H1 (cell line): Measurements from ENCODE around the gene GLRX5. TPM values are rescaled to one million over a fixed set of nuclear protein-coding genes. Genes with fewer than 3 reads are reported as not detected.

Experiments
- CTCF ChIA-PET: fragments of 300-600 bp; sonication (Branson Sonifier 250); formaldehyde crosslinking; loops from one replicate; lab custom pipeline; 2021; ENCODE audit not compliant: partially characterized antibody; lab: Charles Lee
- POLR2A ChIA-PET: fragments of 300-600 bp; sonication (Branson Sonifier 250); formaldehyde crosslinking; loops from one replicate; lab custom pipeline; 2021; ENCODE audit warnings: inconsistent platforms; ENCODE audit not compliant: partially characterized antibody; lab: Charles Lee
- DNase-seq, 2 experiments: peaks; one replicate each; pipeline versions ENCODE4 v3.0.0 to v3.0.0-alpha.2; 2010 to 2022; ENCODE audit warnings: low spot score in 2 of 2, low read depth in 1 of 2, mixed read lengths in 1 of 2
- FAIRE-seq: peaks from 2 replicates; lab custom pipeline; 2011; peaks lifted over from hg19 to GRCh38; lab: Jason Lieb, UNC
- H2AFZ ChIP-seq: 2 replicates; pipeline ENCODE4 v1.8.1; 2012; ENCODE audit warnings: low read length, inconsistent platforms
- H2AK5ac ChIP-seq: 2 replicates; pipeline ENCODE4 v1.6.1; 2013; ENCODE audit warnings: low read depth, low read length
- H2BK120ac ChIP-seq: replicated peaks from 2 replicates; pipeline ENCODE3; 2013; ENCODE audit warnings: low read depth, low read length, inconsistent platforms
- H2BK12ac ChIP-seq: 2 replicates; pipeline ENCODE4 v1.6.1; 2013; ENCODE audit warnings: low read depth, low read length
- H2BK15ac ChIP-seq: 2 replicates; pipeline ENCODE4 v1.6.1; 2013; ENCODE audit warnings: low read length
- H2BK20ac ChIP-seq: 2 replicates; pipeline ENCODE4 v1.6.1; 2013; ENCODE audit warnings: low read length
- H2BK5ac ChIP-seq: 2 replicates; pipeline ENCODE4 v1.6.1; 2013; ENCODE audit warnings: low read depth, low read length
- H3K14ac ChIP-seq: 2 replicates; pipeline ENCODE4 v1.6.1; 2013; ENCODE audit warnings: inconsistent platforms; ENCODE audit not compliant: insufficient read length
- H3K18ac ChIP-seq: 2 replicates; pipeline ENCODE4 v1.6.1; 2013; ENCODE audit warnings: low read length; ENCODE audit errors: extremely low read depth
- H3K23ac ChIP-seq: 2 replicates; pipeline ENCODE4 v1.6.1; 2013; ENCODE audit warnings: inconsistent platforms; ENCODE audit not compliant: insufficient read length
- H3K23me2 ChIP-seq: 2 replicates; pipeline ENCODE4 v1.6.1; 2013; ENCODE audit warnings: low read depth, low read length
- H3K27ac ChIP-seq: 2 replicates; pipeline ENCODE4 v1.6.1; 2011; ENCODE audit warnings: low read depth, low read length, inconsistent platforms
- H3K27me3 ChIP-seq, 4 experiments: replicated peaks in 1 of 4; 1 replicate in 1 of 4; 2 replicates in 3 of 4; pipeline versions ENCODE4 v1.6.1 to v1.8.1; 2011 to 2013; ENCODE audit warnings: low read length in 3 of 4, mild to moderate bottlenecking in 3 of 4, inconsistent platforms in 2 of 4, mixed read lengths in 2 of 4, moderate library complexity in 1 of 4; ENCODE audit not compliant: control insufficient read depth in 3 of 4, insufficient read depth in 3 of 4; ENCODE audit errors: extremely low read depth in 1 of 4
- H3K36me3 ChIP-seq, 4 experiments: 2 replicates each; pipeline versions ENCODE4 v1.6.1 to v1.8.1; 2011 to 2013; ENCODE audit warnings: mild to moderate bottlenecking in 4 of 4, low read length in 3 of 4, moderate library complexity in 2 of 4, control low read depth in 1 of 4, inconsistent platforms in 1 of 4; ENCODE audit not compliant: insufficient read depth in 4 of 4, control insufficient read depth in 2 of 4
- H3K4ac ChIP-seq: replicated peaks from 2 replicates; pipeline ENCODE3; 2013; ENCODE audit warnings: low read length, low read depth, mixed read lengths, inconsistent platforms; ENCODE audit not compliant: insufficient read length
- H3K4me1 ChIP-seq, 4 experiments: replicated peaks in 1 of 4; 1 replicate in 1 of 4; 2 replicates in 3 of 4; pipeline versions ENCODE4 v1.6.1 to v1.8.1; 2011 to 2013; ENCODE audit warnings: low read length in 3 of 4, inconsistent platforms in 2 of 4, mixed read lengths in 1 of 4; ENCODE audit not compliant: insufficient read depth in 4 of 4, control insufficient read depth in 3 of 4
- H3K4me2 ChIP-seq, 2 experiments: 2 replicates each; pipeline versions ENCODE4 v1.6.1 to v1.8.1; 2011 to 2013; ENCODE audit warnings: low read depth in 2 of 2, low read length in 2 of 2, control low read depth in 1 of 2, inconsistent platforms in 1 of 2, mild to moderate bottlenecking in 1 of 2; ENCODE audit not compliant: insufficient read depth in 1 of 2
- H3K4me3 ChIP-seq, 4 experiments: fragments of 200-600, 300-600 bp in 1 of 4; sonication (generic), shearing (Covaris generic), sonication (Bioruptor Twin) in 1 of 4; 2 replicates each; pipeline versions ENCODE4 v1.5.1 to v1.8.1; 2011 to 2016; ENCODE audit warnings: low read length in 4 of 4, low read depth in 3 of 4, control low read depth in 2 of 4, inconsistent platforms in 2 of 4, mild to moderate bottlenecking in 2 of 4, mixed read lengths in 1 of 4, moderate library complexity in 1 of 4; ENCODE audit not compliant: insufficient read depth in 2 of 4; ENCODE audit errors: extremely low read depth in 1 of 4
- H3K56ac ChIP-seq: replicated peaks from 2 replicates; pipeline ENCODE3; 2013; ENCODE audit warnings: low read depth, mild to moderate bottlenecking, mixed read lengths, low read length, inconsistent platforms; ENCODE audit not compliant: insufficient read length
- H3K79me1 ChIP-seq: 2 replicates; pipeline ENCODE4 v1.6.1; 2013; ENCODE audit warnings: low read depth, low read length, control low read depth
- H3K79me2 ChIP-seq, 2 experiments: 2 replicates each; pipeline versions ENCODE4 v1.6.1 to v1.8.1; 2012 to 2013; ENCODE audit warnings: low read length in 2 of 2, mild to moderate bottlenecking in 2 of 2, inconsistent platforms in 1 of 2; ENCODE audit not compliant: insufficient read depth in 2 of 2, control insufficient read depth in 1 of 2
- H3K9ac ChIP-seq, 4 experiments: replicated peaks in 1 of 4; 1 replicate in 1 of 4; 2 replicates in 3 of 4; pipeline versions ENCODE4 v1.6.1 to v1.8.1; 2011 to 2013; ENCODE audit warnings: low read depth in 3 of 4, low read length in 3 of 4, control low read depth in 2 of 4, mild to moderate bottlenecking in 2 of 4, moderate library complexity in 2 of 4, inconsistent platforms in 1 of 4; ENCODE audit errors: extremely low read depth in 1 of 4
- H3K9me3 ChIP-seq, 2 experiments: 2 replicates each; pipeline versions ENCODE4 v1.6.1 to v1.8.1; 2012 to 2013; ENCODE audit warnings: mild to moderate bottlenecking in 2 of 2, moderate library complexity in 2 of 2, control low read depth in 1 of 2, inconsistent platforms in 1 of 2, low read depth in 1 of 2, low read length in 1 of 2, mixed read lengths in 1 of 2; ENCODE audit not compliant: insufficient read depth in 2 of 2
- H4K20me1 ChIP-seq, 2 experiments: replicated peaks in 1 of 2; 2 replicates each; pipeline versions ENCODE3 to v1.8.1; 2011 to 2013; ENCODE audit warnings: inconsistent platforms in 2 of 2, low read length in 2 of 2, mild to moderate bottlenecking in 1 of 2; ENCODE audit not compliant: insufficient read depth in 2 of 2, control insufficient read depth in 1 of 2
- H4K5ac ChIP-seq: 2 replicates; pipeline ENCODE4 v1.6.1; 2013; ENCODE audit warnings: low read length, low read depth, mixed read lengths, inconsistent platforms; ENCODE audit not compliant: insufficient read length
- H4K8ac ChIP-seq: 2 replicates; pipeline ENCODE4 v1.8.0; 2013; ENCODE audit warnings: mild to moderate bottlenecking, moderate library complexity, low read length, inconsistent platforms; ENCODE audit not compliant: insufficient read depth; ENCODE audit errors: extremely low read depth
- H4K91ac ChIP-seq: replicated peaks from 2 replicates; pipeline ENCODE3; 2013; ENCODE audit warnings: low read length, mixed read lengths, inconsistent platforms; ENCODE audit not compliant: insufficient read length
- WGBS, 2 experiments: shearing (Covaris generic) in 1 of 2; methylation state at CpG; one replicate each; pipeline versions ENCODE4 v1.1.6 to v1.1.7; 2013 to 2015; ENCODE audit warnings: low lambda C conversion rate in 2 of 2, mixed read lengths in 2 of 2, inconsistent platforms in 1 of 2, low coverage in 1 of 2, missing lambda C conversion rate in 1 of 2; ENCODE audit not compliant: insufficient replicate concordance in 2 of 2, insufficient coverage in 1 of 2, insufficient read length in 1 of 2; ENCODE audit errors: extremely low coverage in 1 of 2, missing lambda C conversion rate in 1 of 2; 5-methylcytosine and 5-hydroxymethylcytosine counted together
- polyA plus RNA-seq, 7 experiments: library from polyadenylated mRNA; depleted of rRNA in 3 of 7; stranded (reverse) in 5 of 7; unstranded in 2 of 7; fragments of >200 nt in 5 of 7; fragments of 200-250 nt in 2 of 7; gene quantifications; 1 replicate in 5 of 7; 2 replicates in 1 of 7; 4 replicates in 1 of 7; pipeline versions ENCODE4 v1.2.1 to v1.2.3, GENCODE V29; 2011 to 2013; ENCODE audit warnings: missing spikeins in 2 of 7, mixed read lengths in 2 of 7
- total RNA-seq: library from RNA; stranded (reverse); fragmentation: NEBNext Ultra II Directional; extraction: Animal tissue kit (Norgen Biotek cat#: 25700); gene quantifications from 2 replicates; pipeline ENCODE4 v1.2.1, GENCODE V29; 2021

Gene GLRX5
- total and polyA plus RNA-seq, 2 of the 8 experiments (the other 6 are each of a cell fraction or from before 2014, with no cell fraction given) = 70.1 to 88.8 TPM

GRCh38 chr14:95495538-95496025 lies 39.3 kb upstream of the GLRX5 start:
- no peak overlapping the region for H2BK120ac ChIP-seq
- no peak overlapping the region for H2BK20ac ChIP-seq
- no peak overlapping the region for H2AFZ ChIP-seq
- no peaks in the 10 kb centered on the region for H3K36me3 ChIP-seq
- ChIA-PET CTCF (interaction anchor here (0.8 to 2.9 kb wide), 9 partner anchors 10 to 68 kb away, joined by 3 to 7 read pairs (median 3); no protein-coding TSS in a partner anchor), POLR2A (no interaction called here)
- no peak overlapping the region for H3K14ac ChIP-seq
- H2BK5ac ChIP-seq = no peak overlapping the region
- no peaks in the 10 kb centered on the region for H3K9me3 ChIP-seq
- H3K4ac ChIP-seq = no peak overlapping the region
- H4K5ac ChIP-seq = no peak overlapping the region
- H3K23ac ChIP-seq = no peak overlapping the region
- H2AK5ac ChIP-seq = no peak overlapping the region
- H3K56ac ChIP-seq = no peak overlapping the region
- no peaks in the 10 kb centered on the region for H3K79me1 ChIP-seq
- H3K4me1 ChIP-seq = 0 out of 7 replicates have a peak, but pooled peaks cover 0 to 1% (median 0%) of the 10 kb centered on the region in 4 experiments
- H3K4me2 ChIP-seq = no peak overlapping the region
- H3K4me3 ChIP-seq = no peak overlapping the region
- FAIRE-seq (no peak), DNase-seq (no peak)
- no peak overlapping the region for H2BK12ac ChIP-seq
- H4K8ac ChIP-seq = no peak overlapping the region
- H4K20me1 ChIP-seq = peaks cover 0 to 1% of the 10 kb centered on the region in 2 experiments
- no peaks in the 10 kb centered on the region for H3K79me2 ChIP-seq
- WGBS, 2 experiments = 93% methylated on average over 8 of the region's 8 CpGs; no CpG with 5 or more reads in 1 of the 2 experiments
- no peaks in the 10 kb centered on the region for H3K23me2 ChIP-seq
- no peak overlapping the region for H2BK15ac ChIP-seq
- no peak overlapping the region for H4K91ac ChIP-seq
- H3K27me3 ChIP-seq = no peaks in the 10 kb centered on the region
- no peak overlapping the region; a peak in 1 of 7 replicates for H3K9ac ChIP-seq
- no peak overlapping the region for H3K18ac ChIP-seq
- no peak overlapping the region for H3K27ac ChIP-seq
